Fibroblast of skin of left quadriceps (primary cell): ENCODE measurements around the gene PGPEP1.
"Not testable (repeated sequence)": the region's sequence is repeated elsewhere in the genome, so short reads cannot be mapped to it uniquely, and the experiment has no call there.

Source experiments
- DNase-seq, 2 experiments: peaks; one replicate each; pipeline ENCODE4 v3.0.0-alpha.2; 2013; ENCODE audit warnings: low read depth in 2 of 2

Gene PGPEP1

GRCh38 chr19:18390065-18390907 lies 49.9 kb downstream of the PGPEP1 start:
- DNase-seq, result no peak

DNA sequence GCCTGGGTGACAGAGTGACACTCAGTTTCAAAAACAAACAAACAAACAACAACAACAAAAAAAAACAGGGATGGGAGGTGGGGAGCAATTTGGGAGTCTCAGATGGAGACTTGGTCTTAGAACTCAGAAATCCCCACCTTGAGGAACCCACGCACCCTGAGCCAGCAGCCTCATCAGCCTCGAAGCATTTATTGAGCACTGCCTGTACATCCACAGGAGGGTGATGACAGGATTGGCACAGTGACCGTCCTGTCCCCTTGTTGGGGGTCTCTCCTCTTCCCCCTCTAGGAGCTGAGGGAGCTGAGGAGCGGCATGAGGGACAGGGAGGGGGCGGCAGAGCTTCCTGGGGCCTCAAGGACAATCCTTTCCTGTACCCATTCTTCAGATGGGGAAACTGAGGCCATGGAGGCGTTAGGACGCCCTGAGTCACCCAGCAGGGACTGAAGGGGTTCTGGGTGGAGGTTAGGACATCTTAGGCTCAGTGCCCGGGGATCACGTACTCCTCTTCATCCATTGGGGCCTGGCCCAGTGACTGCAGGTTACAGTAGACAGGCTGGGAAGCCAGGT lies 51.2 kb downstream of the PGPEP1 start:
- no peak for DNase-seq

DNA sequence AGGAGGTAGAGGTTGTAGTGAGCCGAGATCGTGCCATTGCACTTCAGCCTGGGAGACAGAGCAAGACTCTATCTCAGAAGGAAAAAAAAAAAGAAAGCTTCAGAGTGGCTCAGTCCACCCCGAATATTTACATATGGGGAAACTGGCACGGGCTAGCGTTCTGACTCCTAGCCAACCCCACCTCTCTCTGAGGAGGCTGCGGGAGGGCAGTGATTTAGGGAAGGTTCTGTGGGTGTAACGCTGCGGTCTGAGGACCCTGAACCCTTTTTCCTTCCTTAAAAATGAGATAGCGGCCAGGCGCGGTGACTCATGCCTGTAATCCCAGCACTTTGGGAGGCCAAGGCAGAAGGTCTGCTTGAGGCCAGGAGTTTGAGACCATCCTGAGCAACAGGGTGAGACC lies 52.0 kb downstream of the PGPEP1 start:
- no peak for DNase-seq

GRCh38 chr19:18392926-18393325 lies 52.5 kb downstream of the PGPEP1 start:
- DNase-seq, result no peak

DNA sequence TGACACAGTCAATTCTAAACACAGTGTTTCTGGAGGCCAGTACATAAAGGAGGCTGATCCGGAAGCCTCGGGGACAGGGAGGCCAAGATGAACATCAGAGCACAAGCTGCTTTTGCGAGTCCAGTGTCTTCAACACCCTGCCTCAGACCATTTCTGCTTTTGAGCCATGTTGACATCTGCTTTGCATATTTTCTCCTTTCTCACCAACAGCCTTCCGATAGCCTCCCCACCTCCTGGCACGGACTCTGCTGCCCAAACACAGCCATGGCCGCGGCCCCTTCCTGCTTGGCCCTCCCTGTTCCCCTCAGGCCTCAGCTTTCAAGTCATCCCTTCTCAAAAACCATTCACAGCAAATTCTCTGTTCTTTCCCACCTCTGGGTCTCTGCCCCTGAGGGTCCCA lies 53.4 kb downstream of the PGPEP1 start:
- DNase-seq, result no peak

DNA sequence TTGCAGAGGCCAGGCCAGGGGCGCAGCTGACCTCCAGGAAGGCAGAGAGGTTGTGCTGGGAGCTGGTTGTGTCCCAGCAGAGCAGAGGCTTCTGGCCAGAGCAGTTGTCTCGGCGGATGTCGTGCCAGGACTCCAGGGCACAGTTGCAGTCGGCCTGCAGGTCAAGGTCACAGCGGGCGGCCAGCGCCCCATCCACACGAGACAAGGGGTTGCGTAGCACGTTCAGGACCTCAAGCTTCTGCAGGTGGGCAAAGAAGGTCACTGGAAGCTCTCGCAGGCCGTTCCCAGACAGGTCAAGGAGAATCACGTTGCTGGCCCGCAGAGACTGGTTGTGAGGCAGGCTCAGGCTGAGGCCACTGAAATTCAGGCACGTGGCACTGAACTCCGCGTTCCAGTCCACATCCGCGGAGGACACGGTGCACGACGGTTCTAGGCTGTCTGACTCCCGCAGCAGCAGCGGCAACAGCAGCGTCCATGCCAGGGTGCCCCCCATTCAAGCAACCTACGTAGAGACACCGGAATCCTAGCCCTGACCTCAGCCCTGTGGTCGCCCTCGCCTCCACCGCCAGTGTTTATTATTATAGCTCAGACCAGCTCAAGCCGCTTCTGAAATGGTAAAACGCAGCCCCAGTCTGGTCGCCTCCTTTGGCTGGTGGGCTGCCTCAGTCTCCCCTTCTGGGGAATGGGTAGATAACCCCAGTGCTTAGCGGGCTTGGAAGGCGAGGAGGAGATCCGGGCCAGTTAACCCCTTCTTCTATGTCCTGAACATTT lies 56.3 kb downstream of the PGPEP1 start:
- DNase-seq, result no peak

DNA sequence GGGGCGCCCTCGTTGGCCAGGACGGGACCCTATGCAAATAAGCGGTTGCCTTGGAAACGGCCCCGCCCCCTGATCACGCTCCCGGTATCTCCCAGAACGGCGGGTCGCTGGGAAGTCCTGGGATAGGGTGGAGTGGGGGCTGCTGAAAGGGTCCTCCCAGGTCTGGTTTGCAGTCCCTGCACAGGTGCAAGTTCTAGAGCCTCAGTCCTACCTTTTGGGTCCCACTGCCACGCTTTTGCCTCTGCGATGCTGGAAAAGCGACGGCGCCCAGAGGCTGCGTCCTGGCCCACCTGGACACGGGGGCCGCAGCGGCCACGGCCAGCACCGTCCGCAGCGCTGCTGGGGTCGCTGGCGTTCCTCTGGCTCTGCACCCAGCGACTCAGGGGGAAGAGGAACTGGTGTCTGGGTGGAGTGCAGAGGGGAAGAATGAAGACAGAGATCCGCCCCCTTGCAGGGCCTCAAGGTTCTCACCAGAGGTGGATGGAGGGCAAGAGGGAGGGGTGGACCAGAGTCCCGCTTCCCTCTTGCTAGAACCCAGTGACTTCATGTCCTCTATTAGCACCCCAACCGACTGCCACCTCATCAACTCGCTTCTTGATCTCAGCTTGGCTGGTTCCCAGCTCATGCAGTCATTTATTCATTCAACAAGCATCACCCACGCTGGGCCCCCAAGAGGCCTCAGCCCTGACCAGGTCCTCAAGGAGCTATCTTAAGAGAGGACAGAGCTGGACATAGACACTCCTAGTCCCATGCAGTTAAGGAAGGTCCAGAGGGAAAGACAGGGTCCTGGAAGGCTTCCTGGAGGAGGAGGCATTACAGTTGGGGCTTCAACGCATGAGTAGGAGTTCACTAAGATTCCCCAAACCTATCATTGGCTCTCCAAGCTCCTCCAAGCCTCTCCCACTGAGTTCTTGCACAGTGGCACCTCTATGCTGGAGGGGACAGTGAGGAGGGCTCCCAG lies 57.1 kb downstream of the PGPEP1 start, which contains the start of gene LRRC25:
LRRC25 (minus strand) TSS at position 381 of the 961 bp plus-strand sequence. CDS start 659 bp downstream, outside the sequence.
- no peak for DNase-seq

DNA sequence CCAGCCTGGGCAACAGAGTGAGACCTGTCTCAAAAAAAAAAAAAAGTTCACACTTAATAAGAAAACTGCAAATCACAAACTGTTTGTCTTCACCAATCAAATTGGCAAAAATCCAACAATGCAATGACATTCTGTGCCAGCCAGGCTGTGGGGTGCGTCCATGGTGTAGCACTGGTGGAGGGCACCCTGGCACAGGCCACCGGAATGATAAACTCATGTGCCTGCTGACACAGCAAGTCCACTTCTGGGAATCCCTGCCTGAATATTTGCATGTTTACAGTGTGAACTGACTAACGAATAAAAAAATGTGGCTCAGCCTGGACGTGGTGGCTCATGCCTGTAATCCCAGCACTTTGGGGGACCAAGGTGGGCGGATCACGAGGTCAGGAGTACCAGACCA lies 58.6 kb downstream of the PGPEP1 start:
- DNase-seq, result no peak

DNA sequence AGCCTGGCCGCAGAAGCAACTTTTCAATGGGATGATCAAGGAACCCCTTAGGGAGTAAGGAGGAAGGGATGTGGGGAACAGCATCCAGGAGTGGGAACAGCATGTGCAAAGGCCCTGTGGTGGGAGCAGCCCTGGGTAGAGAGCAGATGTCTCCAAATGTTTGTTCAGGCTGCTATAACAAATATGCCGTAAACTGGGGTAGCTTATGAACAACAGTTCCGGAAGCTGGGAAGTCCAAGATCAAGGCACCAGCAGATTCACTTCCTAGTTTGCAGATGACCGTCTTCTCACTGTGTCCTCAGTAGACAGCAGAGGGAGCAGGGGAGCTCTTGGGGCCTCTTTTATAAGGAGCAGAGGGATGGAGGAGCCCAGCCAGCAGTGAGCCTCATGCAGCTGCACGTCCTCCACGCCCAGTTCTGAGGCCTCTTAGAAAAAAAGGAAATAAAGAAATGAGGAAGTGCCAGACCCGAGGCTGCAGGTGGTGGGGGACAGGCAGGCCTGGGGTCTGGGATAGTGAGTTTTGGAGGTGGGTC lies 61.2 kb downstream of the PGPEP1 start:
- peak in 1 of 2 experiments; percentile 41 for DNase-seq

GRCh38 chr19:18402455-18403248 lies 62.3 kb downstream of the PGPEP1 start:
- DNase-seq, result not testable (repeated sequence)

GRCh38 chr19:18405754-18406153 lies 65.4 kb downstream of the PGPEP1 start:
- DNase-seq, result not testable (repeated sequence)

DNA sequence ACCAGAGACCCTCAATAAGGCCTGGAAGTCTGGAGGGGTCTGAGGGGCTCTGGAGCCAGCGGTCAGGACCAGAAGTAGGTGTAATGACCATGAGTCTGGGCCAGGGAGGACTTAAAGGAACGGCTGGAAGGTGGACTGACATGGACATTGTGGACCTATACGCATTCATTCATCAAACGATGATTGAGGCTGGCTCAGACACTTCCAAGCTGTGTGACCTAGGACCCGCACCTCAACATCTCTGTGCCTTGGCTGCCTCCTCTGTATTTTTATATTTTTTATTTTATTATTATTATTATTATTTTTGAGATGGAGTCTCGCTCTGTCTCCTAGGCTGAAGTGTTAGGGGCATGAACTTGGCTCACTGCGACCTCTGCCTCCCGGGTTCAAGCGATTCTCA lies 66.4 kb downstream of the PGPEP1 start:
- no peak for DNase-seq

DNA sequence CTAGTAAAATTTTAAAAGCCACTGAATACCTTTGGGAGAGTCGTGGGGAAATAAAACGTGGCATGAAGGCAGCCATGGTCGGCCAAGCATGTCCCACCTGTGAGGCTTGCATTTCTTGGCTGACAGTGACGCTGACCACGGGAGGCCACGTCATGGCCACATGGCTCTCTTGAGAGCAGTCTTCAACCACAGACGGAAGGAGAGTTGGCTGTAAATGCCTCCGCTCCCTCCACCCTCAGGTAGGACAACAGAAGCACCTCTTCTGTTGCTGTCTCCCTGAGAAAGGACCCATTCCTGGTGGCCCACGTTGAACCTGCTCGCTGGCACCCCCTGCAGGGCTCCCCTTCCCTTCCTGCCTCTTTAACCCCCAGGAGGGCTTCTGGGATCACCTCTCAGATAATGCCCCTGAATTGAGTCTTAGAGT lies 67.7 kb downstream of the PGPEP1 start:
- no peak for DNase-seq

GRCh38 chr19:18412610-18413239 lies 72.3 kb downstream of the PGPEP1 start:
- no peak for DNase-seq

GRCh38 chr19:18414504-18415177 lies 74.2 kb downstream of the PGPEP1 start:
- DNase-seq, result no peak

- peak; percentile 40 to 54 for DNase-seq
Measured at GRCh38 chr19:18415178-18415867, 74.9 kb downstream of the PGPEP1 start.

- DNase-seq, result peak; percentile 65 to 67
Measured at GRCh38 chr19:18416778-18417249, 76.4 kb downstream of the PGPEP1 start.
